NCI-H2196 (cell line): ENCODE data around the gene TSR3.
"Not testable (repeated sequence)": the region's sequence is repeated elsewhere in the genome, so short reads cannot be mapped to it uniquely, and the experiment has no call there.

Source experiments
- DNase-seq: peaks from one replicate; lab custom pipeline; 2025; ENCODE audit not compliant: unreplicated experiment; lab: John Stamatoyannopoulos, UW

TSR3 gene

DNA sequence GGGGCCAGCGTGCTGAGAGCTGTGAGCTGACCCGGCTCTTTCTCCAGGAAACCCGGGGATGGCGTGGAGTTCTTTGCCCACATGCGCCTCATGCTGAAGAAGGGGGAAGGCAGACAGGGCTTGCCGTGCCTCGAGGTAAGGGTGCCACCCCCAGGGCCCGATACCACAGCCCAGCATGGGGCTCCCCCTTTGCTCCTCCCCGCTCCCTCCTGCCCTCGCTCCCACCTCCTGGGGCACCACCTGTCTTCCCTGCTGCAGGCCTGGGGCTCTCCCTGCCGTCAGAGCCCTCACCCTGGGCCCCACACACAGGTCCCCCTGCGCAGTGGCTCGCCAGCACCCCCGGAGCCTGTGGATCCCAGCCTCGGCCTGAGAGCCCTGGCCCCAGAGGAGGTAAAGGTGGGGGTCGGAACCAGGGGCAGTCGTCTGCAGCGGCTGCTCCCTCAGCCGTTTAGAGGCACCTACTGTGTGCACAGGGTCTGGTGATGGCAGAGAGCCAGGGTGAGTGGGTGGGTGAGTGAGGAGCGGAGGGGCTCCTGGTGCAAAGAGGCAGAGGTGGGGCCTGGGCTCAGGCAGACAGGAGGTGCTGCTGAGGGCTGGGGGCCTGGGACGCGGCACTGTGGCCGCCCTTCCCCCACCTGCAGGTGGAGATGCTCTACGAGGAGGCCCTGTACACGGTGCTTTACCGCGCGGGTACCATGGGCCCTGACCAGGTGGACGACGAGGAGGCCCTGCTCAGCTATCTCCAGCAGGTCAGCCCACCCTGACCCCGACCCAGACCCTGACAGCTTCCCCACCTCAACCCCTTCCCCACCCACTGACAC, 12.6 kb downstream of the TSR3 start:
- DNase-seq, result no peak

DNA sequence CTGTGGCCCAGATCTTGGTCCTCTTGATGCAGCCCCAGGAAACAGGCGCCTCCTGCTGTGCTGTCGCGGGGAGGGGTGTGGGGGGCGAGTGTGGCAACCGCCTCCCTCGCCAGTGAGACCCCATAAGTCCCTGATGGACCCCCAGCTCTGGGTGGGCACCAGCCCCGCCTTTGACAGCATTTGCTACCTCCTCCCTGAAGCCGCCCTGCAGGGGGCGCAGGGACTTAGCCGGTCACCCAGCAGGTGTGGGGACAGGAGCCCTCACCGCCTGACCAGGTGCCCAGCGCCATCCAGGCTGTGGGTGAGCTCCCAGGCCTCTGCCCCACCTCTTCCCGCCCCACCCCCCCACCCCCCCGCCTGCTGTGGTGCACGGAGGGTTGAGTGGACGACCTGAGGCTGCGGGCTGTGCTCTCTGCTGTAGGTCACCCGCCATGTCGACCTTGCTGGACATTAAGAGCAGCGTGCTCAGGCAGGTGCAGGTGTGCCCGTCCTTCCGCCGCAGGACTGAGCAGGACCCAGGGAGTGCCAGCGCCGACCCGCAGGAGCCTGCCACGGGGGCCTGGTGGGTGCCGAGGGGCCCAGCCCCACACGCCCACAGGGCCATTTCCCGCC, 13.5 kb downstream of the TSR3 start:
- DNase-seq, result peak; percentile 28

DNA sequence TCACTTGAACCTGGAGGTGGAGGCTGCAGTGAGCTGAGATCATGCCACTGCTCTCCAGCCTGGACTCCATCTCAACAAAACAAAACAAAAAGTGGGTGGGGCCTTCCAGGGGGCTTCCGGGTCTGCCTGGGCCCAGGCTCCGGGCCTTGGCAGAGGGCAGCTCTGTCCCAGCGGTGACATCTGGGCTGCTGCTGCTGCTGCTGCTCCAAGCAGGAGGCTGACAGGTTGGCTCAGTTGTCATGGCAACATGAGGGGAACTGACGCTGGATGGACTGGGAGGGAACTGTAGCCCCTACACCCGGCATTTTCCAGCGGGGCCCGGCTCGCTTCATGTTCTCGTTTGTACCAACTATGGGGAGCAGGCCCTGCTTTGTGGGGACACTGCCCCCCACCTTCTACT, 14.2 kb downstream of the TSR3 start:
- DNase-seq, result no peak

DNA sequence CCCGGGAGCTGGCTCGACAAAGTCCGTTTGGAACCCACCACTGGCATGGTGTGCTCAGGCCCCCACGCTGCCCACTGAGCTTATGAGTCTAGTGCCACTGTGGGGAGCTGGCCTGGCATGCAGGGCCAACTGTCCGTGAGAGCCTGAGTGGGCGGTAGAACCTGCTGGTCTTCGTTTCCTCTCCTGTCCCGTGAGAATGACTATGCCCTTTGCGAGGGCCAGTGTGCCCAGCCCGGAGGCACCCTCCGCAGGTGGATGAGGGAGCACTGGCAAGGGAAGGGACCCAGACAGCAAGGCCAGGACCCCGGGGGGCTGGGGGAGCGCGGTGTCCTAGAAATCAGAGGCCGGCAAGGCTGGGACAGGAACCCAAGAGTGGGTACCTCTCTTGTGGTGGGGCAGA, 15.1 kb downstream of the TSR3 start:
- no peak for DNase-seq

DNA sequence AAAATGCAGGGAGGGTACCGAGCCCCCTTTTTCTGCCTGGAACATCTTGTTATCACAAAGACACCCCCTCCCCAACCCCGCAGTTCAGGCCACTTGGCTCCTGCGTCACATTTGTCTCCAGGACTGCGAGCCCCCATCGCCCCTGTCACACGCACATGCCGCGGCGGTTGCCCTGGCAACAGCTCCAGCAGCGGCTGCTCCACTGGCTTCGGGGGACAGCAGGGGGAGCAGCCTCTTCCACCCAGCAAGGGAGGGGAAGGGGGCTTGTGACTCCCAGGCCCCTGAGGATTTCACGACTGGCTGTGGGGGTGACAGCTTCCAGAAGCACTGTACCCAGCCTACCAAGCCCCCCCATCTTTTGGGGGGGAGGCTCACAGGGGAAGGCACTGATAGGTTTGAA, 15.7 kb downstream of the TSR3 start:
- no peak for DNase-seq

DNA sequence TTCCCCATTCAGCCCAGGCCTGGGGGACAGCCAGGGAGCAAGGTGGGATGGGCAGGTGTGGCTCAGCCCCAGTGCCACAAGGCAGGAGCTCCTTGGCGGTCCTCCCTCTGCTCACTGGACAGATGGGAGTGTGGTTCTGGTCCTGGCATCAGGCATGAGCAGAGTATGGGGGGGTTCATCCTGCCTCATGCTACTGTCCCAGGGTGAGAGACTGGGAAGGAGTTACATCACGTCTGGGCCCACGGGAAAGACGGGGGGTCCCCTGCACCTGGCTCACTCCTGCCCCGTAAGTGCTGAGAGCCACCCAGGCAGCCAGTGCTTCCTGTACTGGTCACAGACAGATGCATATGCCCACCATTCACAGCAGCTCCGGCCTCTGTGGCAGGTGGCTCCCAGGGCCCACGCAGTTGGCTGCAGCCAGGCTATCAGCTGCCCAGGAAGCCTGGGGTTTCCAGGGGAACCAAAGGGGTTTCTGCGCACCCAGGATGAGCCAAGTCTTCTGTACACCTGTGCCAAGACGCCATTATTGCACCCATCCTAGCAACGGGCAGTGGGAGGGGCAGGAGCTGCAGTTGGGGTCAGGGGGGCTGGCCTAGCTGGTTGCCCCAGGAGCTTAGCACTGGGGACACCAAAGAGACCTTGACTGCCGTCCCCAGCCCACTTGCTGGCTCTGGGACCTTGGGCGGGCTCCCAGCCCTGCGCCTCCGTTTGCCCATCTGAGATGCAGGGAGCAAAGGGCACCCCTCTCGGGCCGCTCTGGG, 16.3 kb downstream of the TSR3 start:
- peak; percentile 19 for DNase-seq

DNA sequence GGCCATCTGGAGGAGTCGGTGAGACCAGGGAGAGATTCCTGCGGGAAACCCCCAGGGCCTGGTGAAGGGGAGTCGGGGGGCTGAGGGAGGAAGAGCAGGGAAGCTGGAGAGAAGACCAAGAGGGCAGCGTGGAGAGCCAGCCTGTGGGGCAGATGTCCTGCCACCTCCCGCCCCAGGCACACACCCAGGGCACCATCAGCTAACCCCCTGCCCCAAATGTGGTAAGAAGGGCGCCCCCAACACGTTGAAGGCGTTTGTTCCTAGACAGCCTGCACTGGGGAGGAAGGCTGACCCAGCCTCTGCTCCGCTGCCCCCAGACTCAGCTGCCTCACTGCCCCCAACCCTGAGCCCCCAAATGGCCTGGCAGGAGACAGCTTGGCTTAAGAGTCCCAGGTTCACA, 16.9 kb downstream of the TSR3 start:
- no peak for DNase-seq

DNA sequence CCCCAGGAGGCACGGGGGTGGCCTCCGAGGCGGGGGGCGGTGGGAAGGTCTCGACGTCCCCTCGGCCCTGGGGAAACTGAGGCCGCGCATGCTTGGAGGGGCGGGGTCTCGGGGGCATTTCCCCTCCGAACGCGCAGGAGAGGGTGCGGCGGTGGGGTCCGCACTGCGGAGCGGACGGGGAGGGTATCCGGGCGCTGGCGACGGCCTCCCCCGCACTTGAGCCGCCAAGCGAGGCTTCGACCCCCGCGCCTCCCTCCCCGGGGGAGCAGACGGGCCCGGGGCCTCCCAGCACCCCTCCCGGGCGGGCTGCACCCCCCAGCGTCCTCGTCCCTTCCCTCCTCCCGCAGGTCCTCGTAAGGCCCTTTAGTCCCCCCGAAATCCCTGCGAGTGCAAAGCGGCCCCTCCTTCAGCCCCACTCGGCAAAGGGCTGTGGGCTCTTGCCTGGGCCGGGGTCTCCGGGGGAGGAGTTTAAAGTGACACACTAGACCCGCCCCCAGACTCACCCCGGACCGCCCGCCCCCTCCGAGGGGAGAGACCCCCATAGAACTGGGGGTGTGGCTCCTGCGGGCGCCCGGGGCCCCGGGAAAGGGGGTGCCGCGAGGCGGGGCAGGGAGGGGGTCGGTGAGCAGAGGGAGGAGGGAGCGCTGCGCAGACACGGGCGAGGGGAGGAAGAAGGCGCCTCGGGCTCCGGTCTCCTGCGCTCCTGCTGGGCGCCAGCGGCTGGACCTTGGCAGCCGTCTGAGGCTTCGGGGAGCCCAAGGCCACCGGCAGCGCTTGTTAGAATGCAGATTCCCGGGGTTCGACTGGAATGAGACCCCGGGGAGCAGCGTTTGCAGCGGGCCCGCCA, 17.6 kb downstream of the TSR3 start:
- DNase-seq, result no peak

DNA sequence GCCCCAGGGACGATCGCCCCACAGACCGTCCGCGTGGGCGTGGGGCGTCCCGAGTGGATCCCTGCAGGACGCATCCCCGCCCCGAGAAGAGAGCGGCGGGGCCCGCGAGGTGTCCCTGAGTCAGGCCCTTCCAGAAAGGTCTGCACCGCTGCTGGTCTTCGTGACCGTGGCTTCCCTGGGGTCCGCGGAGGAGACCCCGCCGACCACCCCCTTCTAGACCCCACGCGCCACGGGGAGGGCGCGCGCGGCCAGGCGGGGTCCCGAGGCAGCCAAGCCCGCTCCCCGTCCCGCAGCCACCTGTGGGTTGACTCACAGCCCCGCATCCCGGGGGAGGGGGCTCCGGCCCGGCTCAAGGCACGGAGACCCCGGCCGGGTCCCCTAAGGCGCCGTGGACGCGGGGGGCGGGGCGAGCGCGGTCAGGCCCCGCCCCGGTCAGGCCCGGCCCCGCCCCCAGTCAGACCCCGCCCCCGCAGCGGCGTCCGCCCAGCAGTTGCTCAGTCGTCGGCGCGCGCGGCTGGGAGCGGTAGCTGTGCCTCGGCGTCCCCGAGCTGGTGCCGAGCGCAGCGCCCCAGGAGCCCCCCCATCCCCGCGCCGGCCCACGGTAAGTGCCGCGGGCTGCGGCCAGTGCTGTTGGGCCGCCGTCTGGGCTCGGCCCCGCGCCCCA, 18.4 kb downstream of the TSR3 start, which contains the start of gene BAIAP3:
Gene BAIAP3, plus strand, starts transcription at position 497 of the 664 bp plus-strand sequence. CDS start 4,905 bp downstream, outside the sequence.
- peak; percentile 47 for DNase-seq

DNA sequence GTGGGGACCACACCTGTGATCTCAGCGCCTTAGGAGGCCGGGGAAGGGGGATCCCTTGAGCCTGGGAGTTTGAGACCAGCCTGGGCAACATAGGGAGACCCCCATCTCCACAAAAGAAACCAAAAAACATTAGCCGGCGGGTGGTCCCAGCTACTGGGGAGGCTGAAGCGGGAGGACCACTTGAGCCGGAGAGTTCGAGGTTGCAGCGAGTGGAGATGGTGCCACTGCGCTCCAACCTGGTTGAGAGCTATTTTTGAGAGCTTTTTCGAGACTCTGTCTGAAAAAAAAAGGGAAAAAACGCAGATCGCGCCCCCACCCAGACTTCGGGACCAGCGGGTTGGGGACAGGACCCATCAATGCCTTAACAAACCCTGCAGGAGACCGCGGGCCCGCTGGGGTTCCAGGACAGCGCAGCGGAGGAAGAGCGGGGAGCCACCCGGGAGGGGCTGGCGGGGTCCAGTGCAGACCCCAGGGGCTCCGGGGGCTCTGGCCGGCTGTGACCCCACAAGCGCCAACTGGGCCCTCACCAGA, 19.0 kb downstream of the TSR3 start:
- DNase-seq, result no peak

DNA sequence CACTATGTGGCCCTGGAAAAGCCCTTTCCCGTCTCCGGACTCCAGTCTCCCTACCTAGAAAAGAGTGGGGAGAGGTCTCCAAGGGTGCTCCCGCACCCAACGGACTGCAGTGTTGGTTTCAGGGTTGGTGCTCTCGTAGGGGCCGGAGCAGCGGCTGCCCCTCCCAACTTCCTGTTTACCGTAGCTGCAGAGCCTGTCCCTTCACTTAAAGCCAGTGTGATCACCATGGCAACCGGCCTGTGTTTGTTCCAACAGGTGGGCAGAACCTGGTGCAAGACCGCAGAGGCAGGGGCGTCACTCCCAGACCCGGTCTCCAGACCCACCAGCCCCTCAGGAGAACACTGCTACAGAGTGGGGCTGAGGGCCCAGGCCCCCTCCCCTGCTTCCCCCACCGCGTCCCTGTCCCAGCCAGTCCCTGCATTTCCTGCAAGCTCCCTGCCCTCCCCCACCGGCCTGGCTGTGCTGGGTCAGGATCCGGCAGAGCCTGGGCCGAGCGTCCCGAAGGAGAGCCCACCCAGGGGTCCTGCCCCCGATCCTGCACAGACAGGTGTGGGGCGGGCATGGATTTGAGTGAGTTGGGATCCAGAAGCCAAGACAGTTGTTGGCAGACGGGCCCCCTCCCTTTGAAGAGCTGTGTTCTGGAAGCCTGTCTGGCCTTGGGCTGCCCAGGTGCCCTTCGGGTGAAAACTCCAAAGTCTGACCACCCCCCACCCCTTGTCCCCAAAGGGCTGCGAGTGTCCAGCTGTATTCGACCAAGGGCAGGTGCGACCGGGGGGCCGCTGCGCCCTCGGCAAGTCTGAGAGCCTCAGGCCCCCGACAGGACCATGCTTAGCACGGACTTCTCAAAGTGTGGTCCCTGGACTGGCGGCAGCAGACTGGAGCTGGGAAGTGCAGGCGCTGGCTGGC, 19.7 kb downstream of the TSR3 start:
- DNase-seq, result peak; percentile 93

DNA sequence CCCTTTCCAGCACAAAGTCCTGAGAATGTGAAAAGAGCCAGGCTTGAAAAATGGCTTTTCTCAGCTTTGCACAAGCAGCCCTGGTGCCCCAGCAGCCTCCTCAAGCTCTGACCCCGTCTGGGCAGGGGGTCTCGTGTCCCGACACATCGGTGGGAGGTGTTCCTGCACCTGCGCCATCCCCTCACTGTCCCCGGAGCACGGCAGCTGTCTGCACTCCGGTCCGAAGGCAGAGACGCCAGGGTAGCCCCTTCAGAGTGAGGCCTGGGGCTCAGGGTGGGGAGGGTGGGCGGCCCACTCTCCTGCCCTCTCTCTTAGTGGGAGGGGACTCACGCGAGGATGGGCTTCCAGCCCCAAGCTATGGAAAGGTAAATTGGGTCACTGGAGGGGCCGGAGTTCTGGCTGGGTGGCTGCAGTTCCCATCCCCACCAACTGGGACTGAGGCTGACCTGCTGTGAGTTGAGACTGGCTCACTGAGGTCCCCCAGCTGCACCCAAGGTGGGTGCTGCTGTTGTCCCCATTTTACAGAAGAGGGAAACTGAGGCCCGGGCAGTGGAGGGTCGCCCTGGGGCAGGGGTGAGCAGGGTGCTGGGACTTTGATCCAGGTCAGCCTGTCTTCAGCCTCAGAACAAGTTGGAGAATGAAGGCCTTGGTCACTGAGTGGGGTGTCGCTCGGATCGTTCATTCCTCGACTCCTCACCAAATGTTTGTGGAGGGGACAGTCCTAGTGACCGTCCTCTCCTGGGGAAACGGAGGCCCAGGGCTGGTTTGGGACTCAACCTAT, 20.6 kb downstream of the TSR3 start:
- no peak for DNase-seq

DNA sequence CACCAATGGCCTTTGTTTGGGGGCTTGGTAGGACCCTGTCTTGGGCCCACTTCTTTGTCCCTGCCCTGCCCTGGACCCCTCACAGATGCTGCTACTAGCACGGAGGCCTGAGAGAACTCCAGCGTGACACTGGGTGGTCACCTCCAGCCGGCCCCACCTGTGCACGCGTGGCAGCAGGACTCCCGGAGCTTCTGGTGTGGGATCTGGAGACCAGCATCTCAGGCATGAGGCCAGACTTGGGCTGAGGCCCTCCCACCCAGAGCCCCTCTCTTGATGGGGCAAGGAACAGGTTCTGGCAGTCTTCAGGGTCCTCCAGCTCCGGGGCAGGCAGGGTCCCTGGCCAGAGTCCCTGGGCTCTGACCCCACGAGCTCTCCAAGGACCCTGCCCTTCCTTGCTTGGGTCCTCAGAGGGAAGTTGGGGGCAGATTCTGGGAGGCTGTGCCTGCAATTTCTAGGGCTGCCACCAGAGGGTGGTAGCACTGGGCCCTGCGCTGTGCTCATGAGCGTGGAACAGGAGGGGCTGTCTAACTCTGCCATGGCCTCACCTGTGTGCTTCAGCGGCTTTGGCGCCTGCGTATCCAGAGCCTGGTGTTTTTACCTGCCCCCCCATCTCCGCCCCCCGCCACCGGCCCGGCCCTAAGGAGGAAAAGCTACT, 21.3 kb downstream of the TSR3 start:
- DNase-seq, result no peak

DNA sequence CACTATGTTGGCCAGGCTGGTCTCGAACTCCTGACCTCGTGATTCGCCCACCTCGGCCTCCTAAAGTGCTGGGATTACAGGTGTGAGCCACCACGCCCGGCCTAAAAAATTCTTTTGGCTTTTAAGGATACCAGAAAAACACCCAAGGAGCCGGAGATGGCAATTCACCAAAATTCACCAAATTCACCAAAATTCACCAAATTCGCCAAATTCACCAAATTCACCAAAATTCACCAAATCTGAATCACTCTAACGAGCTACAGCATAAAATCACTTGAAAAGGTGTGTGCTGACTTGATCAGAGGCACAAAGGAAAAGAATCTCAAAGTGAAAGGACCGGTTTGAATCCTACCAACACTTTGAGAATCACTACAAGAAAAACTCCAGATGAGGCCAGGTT, 22.7 kb downstream of the TSR3 start:
- not testable (repeated sequence) for DNase-seq

DNA sequence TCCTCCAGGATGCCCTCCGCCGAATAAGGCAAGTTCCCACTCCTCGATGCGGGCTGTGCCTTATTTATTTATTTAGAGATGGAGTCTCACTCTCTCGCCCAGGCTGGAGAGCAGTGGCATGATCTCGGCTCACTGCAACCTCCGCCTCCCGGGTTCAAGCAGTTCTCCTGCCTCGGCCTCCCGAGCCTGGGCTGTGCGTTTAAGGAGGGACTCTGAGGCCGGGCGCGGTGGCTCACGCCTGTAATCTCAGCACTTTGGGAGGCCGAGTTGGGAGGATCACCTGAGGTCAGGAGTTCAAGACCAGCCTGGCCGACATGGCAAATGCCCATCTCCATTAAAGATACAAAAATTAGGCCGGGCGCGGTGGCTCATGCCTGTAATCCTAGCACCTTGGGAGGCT, 23.5 kb downstream of the TSR3 start:
- DNase-seq, result not testable (repeated sequence)

DNA sequence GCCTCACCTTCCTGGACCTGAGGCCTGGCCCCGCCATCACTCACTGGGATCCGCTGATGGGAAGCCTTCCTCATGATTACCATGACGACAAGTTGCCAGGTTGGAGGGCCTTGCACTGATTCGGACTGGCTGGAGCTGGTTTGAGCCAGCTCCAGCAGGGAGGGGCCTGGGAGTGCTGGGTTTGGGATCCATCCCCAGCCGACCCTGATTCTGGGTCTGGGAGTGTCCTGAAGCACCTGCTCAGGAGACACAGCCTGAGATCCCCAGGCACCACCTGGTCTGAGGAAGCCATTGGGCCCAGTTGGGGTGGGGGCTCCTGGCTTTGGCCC, 24.1 kb downstream of the TSR3 start:
- DNase-seq, result peak; percentile 21

DNA sequence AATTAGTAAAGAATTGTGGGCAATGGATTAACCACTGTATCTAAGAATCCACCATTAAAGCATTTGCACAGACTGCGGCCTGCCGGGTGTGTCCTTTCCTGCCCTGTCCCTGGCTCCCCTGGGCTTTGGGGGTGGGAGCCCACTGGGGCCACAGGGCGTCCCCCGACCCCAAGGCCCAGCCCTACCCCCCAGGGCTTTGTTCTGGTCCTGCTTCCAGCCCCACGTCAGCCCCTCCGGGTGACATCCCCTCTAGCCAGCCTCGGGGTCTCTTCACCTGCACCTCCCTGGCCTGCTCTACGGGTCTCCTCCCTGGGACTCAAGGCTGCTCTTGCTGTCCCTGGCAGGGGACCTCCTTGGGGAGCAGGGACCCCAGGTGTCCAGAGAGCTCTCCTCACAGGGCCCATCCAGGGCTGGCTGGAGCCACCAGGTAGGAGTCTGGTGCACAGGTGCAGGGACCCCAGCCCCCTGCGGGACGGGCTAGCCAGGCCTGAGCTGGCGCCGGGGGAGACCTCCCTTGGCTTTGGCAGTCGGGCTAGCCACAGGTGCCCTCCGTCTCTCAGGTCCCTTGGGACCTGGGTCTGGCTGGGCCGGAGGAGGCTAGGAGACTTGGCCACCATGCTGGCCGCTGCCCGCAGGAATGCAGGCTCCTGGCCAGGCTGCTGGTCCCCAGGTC, 24.6 kb downstream of the TSR3 start:
- DNase-seq, result no peak
